K562 (cell line): ENCODE measurements around the gene OR4K14.

Source experiments
- CREB1 ChIP-seq, 2 experiments: sonication (generic) in 1 of 2; formaldehyde crosslinking in 1 of 2; IDR thresholded peaks; 2 replicates each; pipeline versions ENCODE4 v1.6.1 to v1.8.0; 2012 to 2022; ENCODE audit warnings: inconsistent platforms in 1 of 2, mild to moderate bottlenecking in 1 of 2, missing genetic modification reagents in 1 of 2, moderate library complexity in 1 of 2
- CTCF ChIP-seq, 3 experiments: IDR thresholded peaks in 2 of 3; conservative IDR thresholded peaks in 1 of 3; 2 replicates each; pipeline ENCODE4 v1.5.1; 2011 to 2012; ENCODE audit warnings: low read length in 3 of 3, mild to moderate bottlenecking in 3 of 3, control low read depth in 2 of 3, improper control_type of control experiment in 1 of 3, inconsistent platforms in 1 of 3, low read depth in 1 of 3, mixed read lengths in 1 of 3, moderate library complexity in 1 of 3; ENCODE audit not compliant: insufficient read depth in 2 of 3
- EZH2 ChIP-seq: IDR thresholded peaks from 2 replicates; pipeline ENCODE4 v1.6.1; 2012; ENCODE audit warnings: low read depth, mild to moderate bottlenecking, inconsistent platforms, low read length, borderline replicate concordance
- FOXJ3 ChIP-seq: sonication (generic); formaldehyde crosslinking; IDR thresholded peaks from 2 replicates; pipeline ENCODE4 v1.4.0; 2020; ENCODE audit warnings: mild to moderate bottlenecking, missing genetic modification reagents
- MAX ChIP-seq: sonication (generic); formaldehyde crosslinking; IDR thresholded peaks from 2 replicates; pipeline ENCODE4 v1.9.0; 2022; ENCODE audit warnings: mild to moderate bottlenecking, missing genetic modification reagents
- MAZ ChIP-seq, 2 experiments: fragments of 450-650 bp in 1 of 2; sonication (generic) in 1 of 2; formaldehyde crosslinking; IDR thresholded peaks in 1 of 2; conservative IDR thresholded peaks in 1 of 2; 2 replicates each; pipeline versions ENCODE4 v1.4.0 to v1.5.0; 2020; ENCODE audit warnings: mild to moderate bottlenecking in 1 of 2, missing genetic modification reagents in 1 of 2
- NCOA2 ChIP-seq, 2 experiments: fragments of 450-650 bp; IDR thresholded peaks; 2 replicates each; pipeline ENCODE4 v1.6.1; 2018; ENCODE audit warnings: mild to moderate bottlenecking in 2 of 2, moderate library complexity in 1 of 2; ENCODE audit not compliant: partially characterized antibody in 2 of 2
- NR2C2 ChIP-seq, 2 experiments: fragments of 200-800 bp in 1 of 2; sonication (Bioruptor generic) in 1 of 2; sonication (generic) in 1 of 2; formaldehyde crosslinking in 1 of 2; IDR thresholded peaks; 2 replicates each; pipeline versions ENCODE4 v1.6.1 to v1.8.0; 2016 to 2022; ENCODE audit warnings: mild to moderate bottlenecking in 1 of 2, missing compliant biosample characterization in 1 of 2, missing genetic modification characterization in 1 of 2, missing genetic modification reagents in 1 of 2
- POLR2A ChIP-seq: fragments of 450-650 bp; conservative IDR thresholded peaks from 2 replicates; pipeline ENCODE4 v1.6.1; 2016
- TEAD1 ChIP-seq, 2 experiments: fragments of 450-650 bp in 1 of 2; sonication (generic) in 1 of 2; formaldehyde crosslinking; IDR thresholded peaks; 2 replicates each; pipeline versions ENCODE4 v1.4.0 to v1.8.0; 2020 to 2022; ENCODE audit warnings: mild to moderate bottlenecking in 2 of 2, missing genetic modification reagents in 1 of 2
- VEZF1 ChIP-seq: fragments of 200-800 bp; sonication (Bioruptor generic); IDR thresholded peaks from 2 replicates; pipeline ENCODE4 v1.6.1; 2017; ENCODE audit warnings: missing genetic modification characterization, missing compliant biosample characterization
- ZBTB8A ChIP-seq: fragments of 450-650 bp; IDR thresholded peaks from 2 replicates; pipeline ENCODE4 v1.6.1; 2018; ENCODE audit warnings: mild to moderate bottlenecking, moderate library complexity; ENCODE audit not compliant: partially characterized antibody
- ZNF24 ChIP-seq: fragments of 450-650 bp; IDR thresholded peaks from 2 replicates; pipeline ENCODE4 v1.6.1; 2016
- ZNF282 ChIP-seq: sonication (generic); formaldehyde crosslinking; IDR thresholded peaks from 2 replicates; pipeline ENCODE4 v1.8.1; 2023; ENCODE audit warnings: missing genetic modification reagents

- no peak for TF ChIP-seq ZNF282
- TF ChIP-seq POLR2A: no peak
- no peak for TF ChIP-seq NCOA2 (IDR thresholded peaks at IDR 0.05; ENCODE audit: partially characterized antibody in 2 of 2)
- TF ChIP-seq CTCF (IDR thresholded peaks at IDR 0.05 in 2 of 3, conservative IDR thresholded peaks at IDR 0.05 in 1 of 3; ENCODE audit: insufficient read depth in 2 of 3, low read depth in 1 of 3, low read length in 3 of 3): no peak
- no peak for TF ChIP-seq EZH2
- TF ChIP-seq FOXJ3 (CRISPR knock-in tag): no peak
- TF ChIP-seq ZNF24: no peak
- no peak for TF ChIP-seq MAX (CRISPR knock-in tag)
- no peak for TF ChIP-seq VEZF1 (CRISPR knock-in tag)
- TF ChIP-seq NR2C2 (CRISPR knock-in tag; IDR thresholded peaks at IDR 0.05): no peak
- TF ChIP-seq NR2C2 (tag; IDR thresholded peaks at IDR 0.05): no peak
- TF ChIP-seq TEAD1 (CRISPR knock-in tag; IDR thresholded peaks at IDR 0.05): no peak
- no peak for TF ChIP-seq CREB1 (IDR thresholded peaks at IDR 0.05)
- TF ChIP-seq CREB1 (CRISPR knock-in tag; IDR thresholded peaks at IDR 0.05): no peak
- TF ChIP-seq ZBTB8A: no peak
- TF ChIP-seq MAZ (CRISPR knock-in tag; conservative IDR thresholded peaks at IDR 0.05 in 1 of 2, IDR thresholded peaks at IDR 0.05 in 1 of 2): no peak
Observed at GRCh38 chr14:20008156-20008555, 11.0 kb downstream of the OR4K14 start.
